HG02885 (cell line): ENCODE data around the gene CDHR5.

Source experiments
- ATAC-seq: cut with Tn5 transposase; IDR thresholded peaks from one replicate; pipeline ENCODE4 v1.9.1; 2021; ENCODE audit warnings: mild to moderate bottlenecking; ENCODE audit not compliant: unreplicated experiment, poor library complexity

The CDHR5 gene

DNA sequence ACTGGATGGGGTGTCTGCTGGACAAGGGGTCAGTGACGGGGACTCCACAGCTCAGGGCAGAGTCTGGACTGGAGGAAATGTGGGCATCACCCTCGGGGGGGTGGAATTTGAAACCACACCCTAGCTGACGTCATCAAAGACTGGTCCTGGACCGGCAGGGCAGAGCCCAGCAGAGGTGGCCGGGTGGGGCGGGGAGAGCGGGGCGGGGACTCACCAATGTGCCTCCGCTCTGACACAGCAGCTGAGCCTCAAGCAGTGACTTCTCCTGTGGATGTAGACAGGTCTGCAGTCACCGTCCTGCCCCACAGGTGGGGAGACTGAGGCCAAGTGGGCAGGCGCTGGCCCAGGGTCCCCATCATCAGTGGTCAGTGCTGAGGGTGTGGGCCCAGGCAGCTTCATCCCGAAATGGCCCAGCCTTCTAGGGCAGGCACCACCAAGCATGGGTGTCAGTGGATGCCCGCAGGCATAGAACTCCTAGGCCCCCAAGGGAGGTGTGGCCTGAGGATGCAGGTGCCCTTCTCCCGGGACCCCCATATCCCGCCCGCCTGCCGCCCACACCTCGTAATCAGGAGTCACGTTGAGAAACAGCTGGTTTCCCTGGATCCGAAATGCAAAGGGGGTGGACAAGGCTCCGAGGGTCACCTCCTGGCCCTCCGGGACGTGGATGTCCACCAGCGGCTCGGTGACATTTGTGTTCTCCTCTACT is 603 bp downstream of the CDHR5 start:
- ATAC-seq: no peak

DNA sequence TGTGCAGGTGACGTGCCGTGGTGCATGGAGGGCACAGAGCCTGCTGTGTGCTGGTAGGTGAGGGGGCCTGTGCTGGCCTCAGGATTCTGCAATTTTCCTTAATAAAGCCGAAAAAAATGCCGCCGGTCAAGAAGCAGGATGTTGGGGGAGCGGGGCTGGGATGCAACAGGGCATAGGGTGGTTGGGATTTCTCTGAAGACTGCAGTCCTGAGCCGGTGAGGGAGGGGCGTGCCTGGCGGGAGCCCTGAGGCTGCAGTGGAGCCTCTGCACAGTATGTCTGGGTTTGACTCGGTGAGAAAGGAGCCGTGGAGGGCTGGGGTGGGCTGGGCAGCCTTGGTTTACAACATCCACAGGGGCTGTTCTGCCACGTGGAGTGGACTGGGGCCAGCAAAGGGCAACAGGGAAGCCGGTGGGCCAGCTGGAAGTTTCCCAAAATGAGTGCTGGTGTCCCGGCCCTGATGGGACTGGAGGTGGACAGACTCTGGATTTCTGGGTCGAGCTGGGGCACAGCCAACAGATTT is 1.3 kb downstream of the CDHR5 start:
- ATAC-seq: no peak

DNA sequence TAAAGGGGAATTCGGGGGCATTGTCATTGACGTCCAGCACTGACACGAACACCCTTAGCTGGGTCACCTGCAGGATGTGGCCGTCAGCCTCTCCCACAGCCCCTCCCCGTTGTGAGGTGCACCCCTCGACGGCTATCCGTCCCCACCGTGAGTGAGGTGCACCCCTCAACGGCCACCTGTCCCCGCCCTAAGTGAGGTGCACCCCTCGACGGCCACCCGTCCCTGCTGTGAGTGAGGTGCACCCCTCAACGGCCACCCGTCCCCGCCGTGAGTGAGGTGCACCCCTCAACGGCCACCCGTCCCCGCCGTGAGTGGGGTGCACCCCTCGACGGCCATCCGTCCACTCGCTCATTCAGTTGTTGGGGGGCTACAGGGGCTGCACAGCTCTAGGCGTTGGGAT is 2.9 kb downstream of the CDHR5 start:
- ATAC-seq: no peak

DNA sequence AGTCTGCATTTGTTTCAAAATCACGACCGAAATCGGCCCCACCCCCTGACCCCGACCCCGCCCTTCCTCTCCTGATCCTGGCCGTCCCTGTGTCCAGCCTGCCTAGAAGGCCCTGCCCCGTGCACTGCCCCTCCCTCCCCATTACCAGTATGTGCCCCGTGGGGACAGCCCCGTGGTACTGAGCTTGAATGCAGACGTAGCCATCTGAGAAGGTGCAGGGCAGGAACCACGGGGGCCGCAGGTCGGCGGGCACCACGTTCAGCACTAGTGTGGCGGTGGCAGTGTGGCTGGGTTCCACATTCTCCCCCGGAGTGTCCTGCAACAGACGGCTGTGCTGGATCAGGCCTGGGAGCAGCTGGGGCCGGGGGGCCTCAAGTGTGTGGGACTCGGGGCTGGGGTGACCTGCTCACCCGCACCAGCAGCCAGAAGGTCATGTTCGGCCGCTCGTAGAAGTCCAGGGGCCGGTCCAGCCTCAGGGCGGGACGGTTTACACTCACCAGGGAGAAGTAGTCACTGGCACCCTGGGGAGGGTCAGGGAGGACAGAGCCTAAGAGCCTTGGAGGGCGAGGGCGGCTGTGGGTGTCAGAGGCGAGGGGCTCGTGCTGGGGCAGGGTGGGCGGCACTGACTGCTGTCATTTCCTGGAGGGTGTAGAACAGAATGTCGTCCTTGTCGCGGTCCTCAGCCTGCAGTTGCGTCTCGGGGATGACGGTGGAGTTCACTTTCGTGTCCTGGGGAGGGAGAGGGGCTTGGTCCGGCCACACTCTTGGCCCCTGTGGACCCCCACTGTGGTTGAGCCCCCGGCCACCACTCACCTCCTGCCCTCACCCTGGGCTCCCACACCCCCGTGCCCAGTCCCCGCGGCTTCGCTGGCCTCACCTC is 3.6 kb downstream of the CDHR5 start:
- no peak for ATAC-seq

DNA sequence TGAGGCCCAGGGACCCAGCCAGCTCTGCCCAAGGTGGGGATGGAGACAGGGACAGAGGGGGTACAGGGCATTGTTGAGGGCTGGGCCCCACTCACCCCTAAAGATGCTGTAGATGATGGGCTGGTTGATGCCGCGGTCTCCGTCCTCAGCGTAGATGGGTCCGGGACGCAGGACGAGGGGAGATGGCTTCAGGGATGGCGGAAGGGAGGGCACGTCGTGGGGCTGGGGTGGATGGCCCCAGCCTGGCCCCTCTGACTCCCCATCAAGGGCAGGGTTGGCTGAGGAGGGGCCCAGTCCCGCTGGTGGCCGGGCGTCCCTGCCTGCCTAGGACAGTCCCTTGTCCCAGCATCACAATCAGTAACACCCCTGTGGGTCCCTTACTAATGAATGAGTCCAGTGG is 4.6 kb downstream of the CDHR5 start:
- ATAC-seq: no peak

DNA sequence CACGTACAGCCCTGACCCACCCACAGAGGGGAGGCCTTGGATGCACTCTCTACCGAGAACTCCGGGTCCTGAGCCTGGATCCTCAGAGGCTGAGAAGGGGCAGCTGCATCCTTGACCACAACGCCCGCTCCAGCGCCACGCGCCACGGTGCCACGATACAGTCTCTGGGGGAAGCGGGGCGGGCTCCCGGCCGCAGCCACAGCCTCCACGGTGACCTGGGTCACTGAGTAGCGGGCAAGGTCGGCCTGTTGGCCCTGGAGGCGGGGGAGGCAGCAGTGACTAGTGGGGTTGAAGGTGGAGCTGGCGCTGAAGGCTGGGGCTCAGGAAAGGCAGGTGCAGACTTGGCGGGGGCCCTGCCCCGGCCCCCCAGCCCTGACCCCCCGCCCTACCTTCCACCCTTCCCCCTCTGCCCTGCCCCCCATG is 5.1 kb downstream of the CDHR5 start:
- ATAC-seq: no peak

DNA sequence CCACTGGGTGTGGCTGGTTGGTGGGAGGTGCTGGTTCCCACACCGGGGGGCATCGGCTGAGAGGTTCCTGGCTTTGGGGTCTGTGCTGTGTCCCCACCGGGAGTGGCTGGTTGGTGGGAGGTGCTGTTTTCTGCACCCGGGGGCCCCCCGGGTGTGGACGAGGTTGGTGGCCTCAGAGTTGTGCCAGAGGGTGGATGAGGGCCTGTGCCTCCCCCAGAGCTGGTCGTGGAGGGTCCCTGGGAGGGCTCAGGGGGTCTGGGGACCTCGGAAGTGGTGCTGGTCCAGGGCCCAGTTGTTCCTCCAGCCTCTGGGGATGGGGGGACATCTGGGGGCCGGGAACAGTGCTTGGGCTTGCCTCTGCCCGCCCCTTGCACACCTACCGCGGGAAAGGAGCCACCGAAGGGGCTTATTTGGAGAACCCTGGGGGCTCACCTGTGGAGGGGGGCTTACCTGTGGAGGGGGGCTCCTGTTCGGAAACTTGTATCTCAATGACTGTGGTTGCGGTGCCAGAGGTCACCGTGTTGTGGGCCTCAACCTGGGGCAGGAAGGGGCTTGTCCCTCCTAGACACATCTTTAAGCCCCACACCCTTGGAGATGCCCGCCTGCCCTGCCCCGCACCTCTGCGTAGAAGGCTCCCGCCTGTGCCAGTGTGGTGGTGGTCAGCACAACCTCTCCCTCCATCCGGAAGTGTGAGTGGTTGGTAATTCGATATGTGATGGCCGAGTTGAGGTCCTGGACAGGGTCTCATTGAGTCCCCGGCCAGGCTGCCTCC is 5.7 kb downstream of the CDHR5 start:
- ATAC-seq: no peak

DNA sequence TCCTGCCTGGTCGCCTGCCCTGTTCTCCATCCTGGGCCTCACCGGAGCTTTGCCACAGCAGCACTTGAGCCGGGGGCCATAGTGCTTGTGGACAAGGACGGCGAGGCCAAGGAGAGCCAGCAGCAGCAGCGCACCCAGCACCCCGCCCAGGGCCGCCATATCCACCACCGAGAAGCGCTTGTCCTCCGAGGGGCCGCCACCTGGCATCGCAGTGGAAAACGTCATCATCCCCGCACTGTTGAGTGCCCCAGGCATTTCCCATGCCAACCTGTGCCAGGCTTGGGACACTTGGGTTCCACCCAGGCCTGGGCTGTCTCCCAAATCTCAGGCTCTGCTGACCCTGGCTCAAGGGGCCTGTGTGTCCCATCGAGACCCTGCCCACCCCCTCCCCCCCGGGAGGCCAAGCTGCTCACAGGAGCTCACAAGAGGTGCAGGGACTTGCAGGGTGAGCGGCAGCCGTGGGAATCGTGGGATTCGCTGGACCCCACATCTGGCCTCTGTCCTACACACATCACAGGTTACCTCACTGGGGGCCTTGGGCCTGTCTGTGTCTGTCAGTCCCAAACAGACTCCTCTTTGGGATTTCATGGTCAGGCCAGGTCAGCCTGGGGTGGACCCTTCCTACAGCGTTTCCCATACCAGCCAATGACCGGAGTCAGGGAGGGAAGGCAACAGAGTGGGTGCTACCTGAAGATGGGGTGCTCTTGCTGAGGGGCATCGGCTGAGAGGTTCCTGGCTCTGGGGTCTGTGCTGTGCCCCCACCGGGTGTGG is 6.7 kb downstream of the CDHR5 start:
- ATAC-seq: no peak

DNA sequence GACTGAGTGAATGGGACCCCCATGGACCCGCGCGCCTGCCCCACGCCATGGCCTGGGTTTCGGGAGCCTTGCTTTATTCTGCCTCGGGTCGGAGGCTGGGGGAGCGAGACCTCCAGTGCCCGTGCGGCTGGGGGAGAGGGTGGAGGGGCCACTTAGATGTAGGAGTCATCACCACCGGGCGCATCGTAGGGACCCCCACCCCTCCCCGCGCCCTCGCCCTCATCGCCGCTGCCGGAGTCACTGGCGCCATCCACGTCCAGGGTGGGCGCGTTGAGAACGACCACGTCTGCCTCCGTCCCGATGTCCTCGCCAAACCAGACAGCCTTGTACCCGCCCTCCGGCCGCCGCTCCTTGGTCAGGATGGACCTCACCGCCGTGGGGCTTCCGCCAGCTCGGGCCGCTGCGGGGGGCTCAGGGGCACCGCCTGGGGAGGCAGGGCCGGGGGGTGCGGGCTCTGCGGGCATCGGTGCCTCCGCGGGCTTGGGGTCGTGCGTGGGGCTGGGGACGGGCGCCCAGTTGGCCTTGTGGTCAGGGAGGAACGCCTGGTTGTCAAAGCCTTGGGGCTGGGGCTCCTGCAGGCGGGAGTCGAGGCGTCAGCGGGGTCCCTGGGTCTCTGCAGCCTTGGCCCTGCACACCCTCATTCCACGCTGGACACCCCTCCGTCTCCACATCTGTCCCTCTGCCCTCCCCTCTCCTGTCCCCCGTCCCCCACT is 7.4 kb downstream of the CDHR5 start:
- no peak for ATAC-seq

DNA sequence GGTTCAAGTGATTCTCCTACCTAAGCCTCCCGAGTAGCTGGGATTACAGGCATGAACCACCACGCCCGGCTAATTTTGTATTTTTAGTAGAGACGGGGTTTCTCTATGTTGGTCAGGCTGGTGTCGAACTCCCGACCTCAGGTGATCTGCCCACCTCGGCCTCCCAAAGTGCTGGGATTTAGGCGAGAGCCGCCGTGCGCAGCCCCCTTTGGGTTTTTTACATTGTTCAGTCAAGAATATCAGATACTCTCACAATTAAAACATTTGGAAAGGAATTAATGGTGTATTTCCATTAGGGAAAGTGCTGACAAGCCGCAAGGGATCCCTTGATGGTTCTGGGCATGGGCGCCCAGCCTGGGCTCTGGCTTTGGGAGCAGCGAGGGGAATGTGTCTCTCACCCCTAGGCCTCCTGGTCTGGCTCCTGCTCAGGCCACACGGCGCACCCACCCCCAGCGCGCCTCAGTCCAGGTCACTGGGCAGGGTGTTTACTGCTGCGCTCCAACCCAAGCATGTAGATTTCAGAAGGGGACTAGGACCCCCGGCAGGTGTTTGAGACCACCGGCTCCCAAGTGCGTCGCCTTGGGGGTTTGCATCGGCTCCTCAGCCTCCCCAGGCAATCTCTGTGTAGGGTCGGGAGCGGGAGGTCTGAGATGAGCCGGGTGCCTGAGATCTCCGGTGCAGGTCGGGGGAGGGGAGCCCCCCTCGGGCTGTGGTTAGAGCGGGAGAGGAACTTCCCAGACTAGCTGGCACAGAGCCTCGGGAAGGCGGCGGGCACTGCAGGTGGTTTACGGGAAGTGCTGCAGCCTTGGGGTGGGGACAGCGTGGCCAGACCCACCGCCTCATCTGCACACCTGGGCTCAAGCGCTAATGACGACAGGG is 8.2 kb downstream of the CDHR5 start:
- ATAC-seq: no peak

DNA sequence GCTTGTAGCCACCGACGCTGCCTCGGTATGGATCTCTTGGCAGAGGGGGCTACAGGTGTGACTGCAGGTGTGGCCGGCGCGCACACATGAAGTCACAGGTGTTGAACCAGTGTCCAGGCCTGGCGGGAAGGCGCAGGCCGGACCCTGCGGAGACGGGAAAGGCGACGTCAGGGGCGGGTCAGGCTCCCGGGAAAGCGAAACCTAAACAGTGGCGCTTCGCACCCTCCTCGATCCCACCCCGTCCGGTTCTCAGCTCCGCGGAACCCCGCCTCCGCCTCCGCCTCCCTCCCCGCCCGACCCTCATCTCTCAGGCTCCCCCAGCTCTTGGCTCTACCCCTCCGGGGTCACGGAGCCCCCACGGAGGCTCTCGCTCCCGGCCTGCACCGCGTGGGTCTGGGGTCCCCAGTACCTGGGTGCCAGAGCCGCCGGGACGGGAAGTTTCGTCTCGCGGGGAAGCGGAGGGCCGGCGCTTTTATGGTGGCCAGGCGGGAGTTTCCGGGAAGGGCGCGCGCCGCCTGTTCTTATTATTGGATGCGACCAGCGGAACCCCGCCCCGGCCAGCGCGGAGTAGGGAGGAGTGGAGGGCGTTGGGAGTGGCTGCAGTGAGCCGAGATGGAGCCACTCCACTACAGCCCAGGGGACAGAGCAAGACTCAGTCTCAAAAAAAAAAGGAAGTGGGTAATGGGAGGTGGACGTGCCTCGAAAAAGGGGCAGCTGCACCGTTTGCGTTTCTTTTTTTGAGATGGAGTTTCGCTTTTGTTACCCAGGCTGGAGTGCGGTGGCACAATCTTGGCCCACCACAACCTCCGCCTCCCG is 9.0 kb downstream of the CDHR5 start, which contains the start of gene IRF7:
IRF7 (minus strand) TSS at position 447 of the 816 bp plus-strand sequence. CDS start 586 bp downstream, outside the sequence.
- peak; percentile 76 for ATAC-seq

DNA sequence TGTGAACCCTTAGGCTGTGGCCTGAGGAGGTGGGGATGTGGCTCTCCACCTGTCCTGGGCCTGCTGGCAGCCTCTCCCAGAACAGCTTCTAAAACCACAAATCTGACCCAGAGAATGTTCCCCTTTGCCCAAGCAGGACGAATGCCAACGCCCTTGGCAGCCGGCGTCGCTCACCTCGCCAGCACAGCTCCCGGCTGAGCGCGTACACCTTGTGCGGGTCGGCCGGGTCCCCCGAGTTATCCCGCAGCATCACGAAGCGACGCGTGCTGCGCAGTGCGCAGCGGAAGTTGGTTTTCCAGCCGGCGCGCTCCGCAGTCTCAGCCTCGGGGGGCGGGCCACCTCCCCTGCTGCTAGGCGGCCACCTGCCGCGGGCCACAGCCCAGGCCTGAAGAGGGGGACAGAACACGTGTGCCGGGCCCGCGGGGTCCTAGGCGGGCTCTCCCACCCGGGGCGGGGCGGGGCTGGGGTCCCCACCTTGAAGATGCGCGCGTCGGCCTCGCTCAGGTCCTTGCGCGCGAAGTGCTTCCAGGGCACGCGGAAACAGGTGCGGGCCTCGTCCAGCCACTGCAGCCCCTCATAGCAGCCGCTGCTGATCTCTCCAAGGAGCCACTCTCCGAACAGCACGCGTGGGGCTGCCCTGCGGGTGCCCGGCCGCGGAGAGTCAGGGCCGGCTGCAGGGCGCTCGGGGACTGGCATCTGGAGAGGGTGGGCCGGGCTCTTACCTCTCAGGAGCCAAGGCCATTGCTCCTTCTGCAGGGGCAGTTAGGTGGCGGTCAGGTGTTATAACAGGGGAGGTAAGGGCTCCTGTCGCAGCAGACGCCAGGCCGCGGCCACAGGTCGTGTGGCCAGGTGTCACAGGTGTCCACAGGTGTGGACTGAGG is 9.9 kb downstream of the CDHR5 start:
- no peak for ATAC-seq

DNA sequence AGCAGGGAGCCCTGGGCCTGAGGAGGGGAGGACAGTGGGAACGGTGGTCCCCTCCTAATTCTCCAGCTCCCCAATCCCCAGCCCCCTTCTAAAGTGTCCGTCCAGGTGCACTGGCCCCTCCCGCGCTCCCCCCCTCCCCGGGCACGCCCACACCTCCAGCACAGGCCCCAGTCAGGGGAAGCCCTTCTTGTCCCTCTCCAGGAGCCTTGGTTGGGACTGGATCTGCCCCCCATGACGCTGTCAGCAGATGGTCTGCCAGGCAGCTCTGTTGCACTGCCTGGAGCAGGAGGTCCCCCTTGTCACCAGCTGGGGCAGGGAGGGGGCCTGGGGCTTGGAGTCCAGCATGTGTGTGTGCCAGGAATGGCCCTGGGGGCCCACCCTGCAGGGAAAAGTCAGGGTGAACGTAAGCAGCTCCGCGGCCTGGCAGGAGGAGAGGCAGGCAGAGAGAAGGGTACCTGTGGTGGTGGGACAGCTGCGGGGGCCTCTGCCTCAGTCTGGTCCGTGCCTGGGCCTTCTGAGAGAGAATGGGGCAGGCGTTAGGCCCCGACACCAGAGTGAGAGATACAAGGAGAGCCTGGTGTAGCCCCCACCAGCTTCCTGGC is 10.6 kb downstream of the CDHR5 start:
- no peak for ATAC-seq

DNA sequence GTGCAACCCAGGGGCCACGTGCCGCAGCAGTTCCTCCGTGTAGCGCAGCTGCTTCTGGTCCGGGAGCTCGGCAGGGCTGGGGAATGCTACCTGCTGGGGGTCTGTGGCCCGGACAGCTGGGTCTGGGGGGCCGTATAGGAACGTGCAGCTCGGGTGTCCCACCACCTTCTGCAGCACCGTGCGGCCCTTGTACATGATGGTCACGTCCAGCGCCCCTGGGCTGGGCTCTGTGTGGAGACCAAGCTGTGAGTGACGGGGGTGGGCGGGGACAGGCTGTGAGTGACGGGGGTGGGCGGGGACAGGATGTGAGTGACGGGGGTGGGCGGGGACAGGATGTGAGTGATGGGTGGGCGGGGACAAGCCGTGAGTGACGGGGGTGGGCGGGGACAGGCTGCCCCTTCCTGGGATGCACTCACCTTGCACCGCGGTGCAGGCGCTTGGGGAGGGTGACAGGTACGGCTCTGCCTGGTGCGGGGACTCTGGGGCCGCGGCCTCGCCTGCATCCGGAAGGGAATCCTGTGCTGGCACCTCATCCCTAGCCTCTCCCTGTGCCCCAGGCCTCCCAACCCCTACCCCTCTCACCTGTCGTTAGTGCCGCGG is 11.3 kb downstream of the CDHR5 start:
- no peak for ATAC-seq

DNA sequence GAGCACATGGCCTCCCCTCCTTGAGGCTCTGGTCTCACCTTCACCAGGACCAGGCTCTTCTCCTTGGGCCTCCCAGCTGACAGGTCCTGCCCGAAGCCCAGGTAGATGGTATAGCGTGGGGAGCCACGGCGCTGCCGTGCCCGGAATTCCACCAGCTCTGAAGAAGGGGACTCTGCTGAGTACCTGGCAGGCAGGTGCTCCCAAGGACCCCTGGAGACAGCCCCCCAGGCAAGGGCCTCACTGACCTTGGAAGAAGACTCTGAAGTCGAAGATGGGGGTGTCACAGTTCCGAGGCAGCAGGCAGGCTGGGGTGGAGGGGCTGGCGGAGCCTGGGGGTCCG is 11.8 kb downstream of the CDHR5 start:
- no peak for ATAC-seq
